PC-3 (cell line): Measurements from ENCODE around the gene KATNAL1.

Experiments
- EZH2 ChIP-seq: fragments of 300-600 bp; sonication (generic); IDR thresholded peaks from one replicate; pipeline ENCODE4 v1.6.1; 2017; ENCODE audit warnings: antibody characterized with exemption, mild to moderate bottlenecking, low read length; ENCODE audit not compliant: unreplicated experiment
- TF ChIP-seq, protein P1 (sequence below): fragments of 300-600 bp; sonication (generic); conservative IDR thresholded peaks from 2 replicates; pipeline ENCODE4 v1.5.1; 2017; ENCODE audit warnings: antibody characterized with exemption, low read depth, mild to moderate bottlenecking, low read length

GRCh38 chr13:30323524-30323923 lies 16.2 kb upstream of the KATNAL1 start:
- TF ChIP-seq, protein P1, sequence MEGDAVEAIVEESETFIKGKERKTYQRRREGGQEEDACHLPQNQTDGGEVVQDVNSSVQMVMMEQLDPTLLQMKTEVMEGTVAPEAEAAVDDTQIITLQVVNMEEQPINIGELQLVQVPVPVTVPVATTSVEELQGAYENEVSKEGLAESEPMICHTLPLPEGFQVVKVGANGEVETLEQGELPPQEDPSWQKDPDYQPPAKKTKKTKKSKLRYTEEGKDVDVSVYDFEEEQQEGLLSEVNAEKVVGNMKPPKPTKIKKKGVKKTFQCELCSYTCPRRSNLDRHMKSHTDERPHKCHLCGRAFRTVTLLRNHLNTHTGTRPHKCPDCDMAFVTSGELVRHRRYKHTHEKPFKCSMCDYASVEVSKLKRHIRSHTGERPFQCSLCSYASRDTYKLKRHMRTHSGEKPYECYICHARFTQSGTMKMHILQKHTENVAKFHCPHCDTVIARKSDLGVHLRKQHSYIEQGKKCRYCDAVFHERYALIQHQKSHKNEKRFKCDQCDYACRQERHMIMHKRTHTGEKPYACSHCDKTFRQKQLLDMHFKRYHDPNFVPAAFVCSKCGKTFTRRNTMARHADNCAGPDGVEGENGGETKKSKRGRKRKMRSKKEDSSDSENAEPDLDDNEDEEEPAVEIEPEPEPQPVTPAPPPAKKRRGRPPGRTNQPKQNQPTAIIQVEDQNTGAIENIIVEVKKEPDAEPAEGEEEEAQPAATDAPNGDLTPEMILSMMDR = no peak
- no peak for TF ChIP-seq EZH2
